Endothelial cell of umbilical vein (primary cell): ENCODE results near the gene SH3BP2. TPM values are rescaled to one million over a fixed set of nuclear protein-coding genes. Genes with fewer than 3 reads are reported as not detected.

ENCODE experiments used
- BruUV-seq: library from RNA; stranded (reverse); fragments of 400-500 nt; replicated peaks from 2 replicates; lab custom pipeline; 2021; lab: Mats Ljungman, UMichigan
- CTCF ChIA-PET: fragments of 300-600, 350-600 bp; sonication (Branson Sonifier 250); formaldehyde crosslinking; loops from one replicate; lab custom pipeline; 2021; ENCODE audit warnings: antibody characterized with exemption, inconsistent platforms; lab: Charles Lee
- POLR2A ChIA-PET: fragments of 300-600, 350-600 bp; sonication (Branson Sonifier 250); formaldehyde crosslinking; loops from one replicate; lab custom pipeline; 2021; ENCODE audit warnings: antibody characterized with exemption, inconsistent platforms; lab: Charles Lee
- DNase-seq: peaks from one replicate; pipeline ENCODE4 v3.0.0-alpha.2; 2011; ENCODE audit warnings: low read depth, low spot score
- FAIRE-seq: peaks from 2 replicates; lab custom pipeline; 2011; peaks lifted over from hg19 to GRCh38; lab: Jason Lieb, UNC
- H2AFZ ChIP-seq: 2 replicates; pipeline ENCODE4 v1.6.0; 2012; ENCODE audit warnings: low read depth, low read length, control low read depth, inconsistent platforms
- H3K27ac ChIP-seq: 2 replicates; pipeline ENCODE4 v1.5.1; 2011; ENCODE audit warnings: low read depth, mild to moderate bottlenecking, control low read depth, low read length, moderate library complexity; ENCODE audit not compliant: insufficient read depth
- H3K27me3 ChIP-seq, 2 experiments: 2 replicates each; pipeline versions ENCODE4 v1.6.0 to v1.6.1; 2011; ENCODE audit warnings: low read length in 2 of 2, mixed read lengths in 1 of 2; ENCODE audit not compliant: control insufficient read depth in 2 of 2, insufficient read depth in 2 of 2
- H3K36me3 ChIP-seq, 2 experiments: 2 replicates in 1 of 2; 3 replicates in 1 of 2; pipeline ENCODE4 v1.5.1; 2011; ENCODE audit warnings: low read length in 2 of 2, mild to moderate bottlenecking in 1 of 2, moderate library complexity in 1 of 2; ENCODE audit not compliant: control insufficient read depth in 2 of 2, insufficient read depth in 2 of 2; ENCODE audit errors: extremely low read depth in 1 of 2
- H3K4me1 ChIP-seq: 3 replicates; pipeline ENCODE4 v1.5.1; 2011; ENCODE audit warnings: mild to moderate bottlenecking, low read length; ENCODE audit not compliant: control insufficient read depth, insufficient read depth; ENCODE audit errors: extremely low read depth
- H3K4me2 ChIP-seq: 2 replicates; pipeline ENCODE4 v1.6.1; 2011; ENCODE audit warnings: low read length, control low read depth, mixed read lengths; ENCODE audit not compliant: insufficient read depth
- H3K4me3 ChIP-seq, 3 experiments: fragments of 200-600 bp in 1 of 3; sonication (generic), shearing (Covaris generic) in 1 of 3; replicated peaks in 1 of 3; 2 replicates each; pipeline ENCODE4 v1.5.1; 2011 to 2016; ENCODE audit warnings: control low read depth in 3 of 3, low read length in 3 of 3, mild to moderate bottlenecking in 2 of 3, inconsistent platforms in 1 of 3, low read depth in 1 of 3, moderate library complexity in 1 of 3; ENCODE audit not compliant: insufficient read depth in 1 of 3
- H3K79me2 ChIP-seq: 2 replicates; pipeline ENCODE4 v1.6.0; 2012; ENCODE audit warnings: low read length, inconsistent platforms; ENCODE audit not compliant: control insufficient read depth, insufficient read depth
- H3K9ac ChIP-seq: replicated peaks from 2 replicates; pipeline ENCODE3; 2011; ENCODE audit warnings: low read length, control low read depth; ENCODE audit not compliant: insufficient read depth; ENCODE audit errors: extremely low read depth
- H3K9me1 ChIP-seq: replicated peaks from 3 replicates; pipeline ENCODE4 v1.6.0; 2011; ENCODE audit warnings: mild to moderate bottlenecking, low read length; ENCODE audit not compliant: control insufficient read depth, insufficient read depth; ENCODE audit errors: extremely low read depth
- H3K9me3 ChIP-seq: replicated peaks from 2 replicates; pipeline ENCODE4 v1.5.1; 2012; ENCODE audit warnings: low read length, inconsistent platforms; ENCODE audit not compliant: control insufficient read depth, insufficient read depth
- H4K20me1 ChIP-seq: replicated peaks from 2 replicates; pipeline ENCODE3; 2011; ENCODE audit warnings: mild to moderate bottlenecking, low read length; ENCODE audit not compliant: control insufficient read depth, insufficient read depth; ENCODE audit errors: extremely low read depth
- CTCF ChIP-seq, 2 donors: IDR thresholded peaks; 1 replicate in 1 of 2; 2 replicates in 1 of 2; pipeline ENCODE4 v1.5.1; 2011; ENCODE audit warnings: low read length in 2 of 2, mild to moderate bottlenecking in 2 of 2, moderate library complexity in 2 of 2, control low read depth in 1 of 2, inconsistent platforms in 1 of 2, low read depth in 1 of 2; ENCODE audit not compliant: insufficient read depth in 1 of 2; ENCODE audit errors: extremely low read depth in 1 of 2
- EZH2 ChIP-seq: IDR thresholded peaks from 2 replicates; pipeline ENCODE4 v1.6.1; 2012; ENCODE audit warnings: borderline replicate concordance, low read depth, mild to moderate bottlenecking, moderate library complexity, low read length, inconsistent platforms; ENCODE audit not compliant: severe bottlenecking
- FOS ChIP-seq: IDR thresholded peaks from 2 replicates; pipeline ENCODE4 v1.6.1; 2011; ENCODE audit warnings: mild to moderate bottlenecking, low read length, moderate library complexity, borderline replicate concordance; ENCODE audit not compliant: insufficient read depth
- GATA2 ChIP-seq: IDR thresholded peaks from 2 replicates; pipeline ENCODE4 v1.7.0; 2011; ENCODE audit warnings: low read depth, mild to moderate bottlenecking, moderate library complexity, mixed read lengths, low read length; ENCODE audit not compliant: insufficient read length, insufficient read depth
- JUN ChIP-seq: IDR thresholded peaks from 2 replicates; pipeline ENCODE4 v1.6.1; 2011; ENCODE audit warnings: borderline replicate concordance, low read depth; ENCODE audit not compliant: insufficient read length, insufficient read depth
- MAX ChIP-seq: IDR thresholded peaks from 2 replicates; pipeline ENCODE4 v1.6.1; 2011; ENCODE audit not compliant: insufficient read depth, insufficient read length
- MYC ChIP-seq: IDR thresholded peaks from one replicate; pipeline ENCODE4 v1.6.1; 2011; ENCODE audit warnings: mild to moderate bottlenecking, low read depth, low read length
- POLR2A ChIP-seq: IDR thresholded peaks from 2 replicates; pipeline ENCODE4 v1.6.1; 2012; ENCODE audit warnings: low read depth, mild to moderate bottlenecking, control low read depth, low read length
- POLR2AphosphoS5 ChIP-seq: IDR thresholded peaks from 2 replicates; pipeline ENCODE4 v1.6.1; 2012; ENCODE audit warnings: low read depth, mild to moderate bottlenecking, control low read depth, low read length, moderate library complexity; ENCODE audit not compliant: insufficient read depth
- dilution Hi-C: fragments of 300-500 bp; cut with MboI; formaldehyde crosslinking; loops from one replicate; pipeline ENCODE4 v1.15.0; 2019; ENCODE audit warnings: low sequenced_read_pairs; ENCODE audit not compliant: extremely low pct_ligation_motif_present
- intact Hi-C: fragments of 100-400 bp; cut with micrococcal nuclease; formaldehyde crosslinking; loops from one replicate; pipeline ENCODE4 v1.10.0; 2022
- polyA plus RNA-seq, 4 experiments: library from polyadenylated mRNA; depleted of rRNA in 3 of 4; stranded (reverse) in 3 of 4; unstranded in 1 of 4; fragments of >200 nt; gene quantifications; 2 replicates each; pipeline versions ENCODE4 v1.2.1 to v1.2.3, GENCODE V29; 2011 to 2012; ENCODE audit warnings: missing spikeins in 1 of 4
- total RNA-seq: library from RNA; stranded (reverse); gene quantifications from 2 replicates; pipeline ENCODE4 v1.2.3, GENCODE V29; 2021

The SH3BP2 gene
- total and polyA plus RNA-seq, 2 donors (not counting 3 experiments of a cell fraction or from before 2014, with no cell fraction given): 69.2 to 73.9 TPM

GRCh38 chr4:2786152-2786671 lies 6.7 kb upstream of the SH3BP2 start:
- CTCF ChIA-PET: interaction anchor here (2.0 kb wide), 1 partner anchor 22 kb away, joined by 5 read pairs; no protein-coding TSS in a partner anchor
- no TSS peak for BruUV-seq
- H3K9ac ChIP-seq: no peak overlapping the region

GRCh38 chr4:2786794-2787229 lies 6.1 kb upstream of the SH3BP2 start:
- POLR2A ChIA-PET: no interaction called here
- H2AFZ ChIP-seq: no peak overlapping the region
- H3K9me3 ChIP-seq: no peaks in the 10 kb centered on the region
- TF ChIP-seq MYC (no peak), MAX (no peak), FOS (no peak), EZH2 (no peak), GATA2 (no peak), JUN (no peak), POLR2AphosphoS5 (no peak), CTCF (IDR thresholded peaks at IDR 0.05; ENCODE audit: extremely low read depth in 1 of 2, insufficient read depth in 1 of 2, low read depth in 1 of 2, low read length in 2 of 2) (no peak), POLR2A (no peak)
- dilution Hi-C loops (no loop called here), intact Hi-C loops (no loop called here)
- BruUV-seq: no TSS peak
- H4K20me1 ChIP-seq: no peaks in the 10 kb centered on the region
- no peak overlapping the region for H3K4me2 ChIP-seq
- H3K9ac ChIP-seq: no peak overlapping the region
- no peaks in the 10 kb centered on the region for H3K79me2 ChIP-seq
- peaks cover 4 to 11% of the 10 kb centered on the region in 2 experiments for H3K27me3 ChIP-seq
- DNase-seq: no peak
- no peaks in the 10 kb centered on the region for H3K4me1 ChIP-seq
- H3K27ac ChIP-seq: no peak overlapping the region
- no peaks in the 10 kb centered on the region for H3K9me1 ChIP-seq
- H3K36me3 ChIP-seq: no peaks in the 10 kb centered on the region
- H3K4me3 ChIP-seq: no peak overlapping the region
- FAIRE-seq: no peak
- CTCF ChIA-PET: interaction anchor here (0.6 kb wide), 1 partner anchor 145 kb away, joined by 3 read pairs; no protein-coding TSS in a partner anchor

More at GRCh38 chr4:2786152-2786671, 6.7 kb upstream of the SH3BP2 start:
- no peak for TF ChIP-seq EZH2
- no peak for TF ChIP-seq POLR2A
- TF ChIP-seq JUN: no peak
- no peak for TF ChIP-seq FOS
- TF ChIP-seq MYC: no peak
- H3K9me1 ChIP-seq: no peaks in the 10 kb centered on the region
- no peaks in the 10 kb centered on the region for H3K36me3 ChIP-seq
- no peak overlapping the region for H3K4me3 ChIP-seq
- POLR2A ChIA-PET: no interaction called here
- no peak for DNase-seq
- H3K27me3 ChIP-seq: peaks cover 10 to 14% of the 10 kb centered on the region in 2 experiments
- H3K4me1 ChIP-seq: no peaks in the 10 kb centered on the region
- intact Hi-C loops (no loop called here), dilution Hi-C loops (no loop called here)
- no peak for FAIRE-seq
- H3K27ac ChIP-seq: no peak overlapping the region
- no peaks in the 10 kb centered on the region for H3K9me3 ChIP-seq
- H3K79me2 ChIP-seq: no peaks in the 10 kb centered on the region
- no peak overlapping the region for H3K4me2 ChIP-seq
- no peaks in the 10 kb centered on the region for H4K20me1 ChIP-seq
- H2AFZ ChIP-seq: no peak overlapping the region
